GM12874 (cell line): ENCODE measurements around the gene ABO.

ENCODE experiments used
- TF ChIP-seq, protein P1 (sequence below): IDR thresholded peaks from 2 replicates; pipeline ENCODE4 v1.5.1; 2011; ENCODE audit warnings: low read depth, mild to moderate bottlenecking, control low read depth, low read length, moderate library complexity; ENCODE audit not compliant: insufficient read depth

ABO gene

GRCh38 chr9:133284362-133284761, 9.4 kb upstream of the ABO start:
- TF ChIP-seq, protein P1, sequence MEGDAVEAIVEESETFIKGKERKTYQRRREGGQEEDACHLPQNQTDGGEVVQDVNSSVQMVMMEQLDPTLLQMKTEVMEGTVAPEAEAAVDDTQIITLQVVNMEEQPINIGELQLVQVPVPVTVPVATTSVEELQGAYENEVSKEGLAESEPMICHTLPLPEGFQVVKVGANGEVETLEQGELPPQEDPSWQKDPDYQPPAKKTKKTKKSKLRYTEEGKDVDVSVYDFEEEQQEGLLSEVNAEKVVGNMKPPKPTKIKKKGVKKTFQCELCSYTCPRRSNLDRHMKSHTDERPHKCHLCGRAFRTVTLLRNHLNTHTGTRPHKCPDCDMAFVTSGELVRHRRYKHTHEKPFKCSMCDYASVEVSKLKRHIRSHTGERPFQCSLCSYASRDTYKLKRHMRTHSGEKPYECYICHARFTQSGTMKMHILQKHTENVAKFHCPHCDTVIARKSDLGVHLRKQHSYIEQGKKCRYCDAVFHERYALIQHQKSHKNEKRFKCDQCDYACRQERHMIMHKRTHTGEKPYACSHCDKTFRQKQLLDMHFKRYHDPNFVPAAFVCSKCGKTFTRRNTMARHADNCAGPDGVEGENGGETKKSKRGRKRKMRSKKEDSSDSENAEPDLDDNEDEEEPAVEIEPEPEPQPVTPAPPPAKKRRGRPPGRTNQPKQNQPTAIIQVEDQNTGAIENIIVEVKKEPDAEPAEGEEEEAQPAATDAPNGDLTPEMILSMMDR, result no peak

- TF ChIP-seq, protein P1, result no peak
Measured at GRCh38 chr9:133282464-133283238, 7.7 kb upstream of the ABO start.

DNA sequence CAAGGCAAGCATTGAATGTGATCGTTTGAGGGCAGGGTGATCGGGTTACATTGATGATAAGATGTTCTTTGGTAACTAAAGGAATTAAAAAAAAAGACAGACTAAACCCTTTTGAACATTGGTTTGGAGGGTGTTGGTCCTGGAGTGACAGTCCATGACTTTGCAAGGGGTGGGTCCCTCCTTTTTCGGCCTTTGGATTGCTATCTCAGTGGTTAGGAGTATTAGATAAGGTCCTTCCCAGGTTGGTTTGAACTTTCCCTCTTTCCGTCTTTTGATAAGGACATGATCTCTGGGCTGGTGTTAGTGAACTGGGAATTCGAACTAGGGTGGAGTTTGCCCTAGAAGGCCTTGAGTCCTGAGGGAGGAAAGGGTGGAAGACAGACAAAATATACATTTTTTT, 5.4 kb upstream of the ABO start:
- TF ChIP-seq, protein P1, result no peak

DNA sequence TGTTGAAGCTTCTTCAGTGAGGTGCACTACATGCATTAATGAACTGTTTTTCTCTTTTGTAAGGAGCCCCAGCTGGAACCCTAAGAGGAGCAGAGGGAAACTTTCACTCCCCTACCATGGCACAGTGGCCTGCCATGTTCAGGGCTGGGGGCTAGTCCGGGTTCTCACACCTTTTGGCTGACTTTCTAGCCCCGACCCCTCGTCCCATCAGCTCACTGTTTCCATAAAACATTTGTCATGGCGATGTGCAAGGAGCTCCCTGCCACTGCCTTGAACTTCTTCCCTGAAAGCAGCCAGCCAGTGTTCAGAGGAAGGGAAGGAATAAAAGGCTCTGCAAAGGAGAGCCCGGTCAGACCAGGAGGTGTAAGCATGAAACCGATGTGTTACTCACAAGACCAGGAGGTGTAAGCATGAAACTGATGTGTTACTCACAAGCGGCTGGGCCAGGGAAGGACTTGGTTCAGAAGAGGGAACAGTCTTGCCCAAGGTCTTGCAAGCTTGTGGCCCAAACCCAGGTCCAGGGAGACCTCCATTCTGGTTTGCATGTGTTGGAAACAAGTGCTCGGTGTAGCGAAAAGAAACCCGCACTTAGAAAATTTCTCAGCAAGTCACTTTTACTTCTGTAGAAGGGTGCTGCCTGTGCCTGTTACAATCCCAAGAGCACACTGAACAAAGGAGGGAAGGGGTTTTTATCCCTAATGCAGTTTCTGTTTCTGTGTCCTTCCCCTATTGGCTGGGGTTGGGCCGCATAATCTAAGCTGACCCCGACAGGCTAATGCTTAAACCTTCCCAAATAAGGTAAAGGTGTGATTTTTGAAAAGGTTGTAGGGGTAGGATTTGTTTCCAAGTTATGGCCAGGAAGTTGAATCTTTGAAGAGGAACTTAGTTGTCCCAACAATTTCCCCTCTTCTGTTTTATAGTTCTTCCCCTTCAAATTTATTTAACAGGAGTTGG, 3.4 kb upstream of the ABO start:
- TF ChIP-seq, protein P1, result no peak

DNA sequence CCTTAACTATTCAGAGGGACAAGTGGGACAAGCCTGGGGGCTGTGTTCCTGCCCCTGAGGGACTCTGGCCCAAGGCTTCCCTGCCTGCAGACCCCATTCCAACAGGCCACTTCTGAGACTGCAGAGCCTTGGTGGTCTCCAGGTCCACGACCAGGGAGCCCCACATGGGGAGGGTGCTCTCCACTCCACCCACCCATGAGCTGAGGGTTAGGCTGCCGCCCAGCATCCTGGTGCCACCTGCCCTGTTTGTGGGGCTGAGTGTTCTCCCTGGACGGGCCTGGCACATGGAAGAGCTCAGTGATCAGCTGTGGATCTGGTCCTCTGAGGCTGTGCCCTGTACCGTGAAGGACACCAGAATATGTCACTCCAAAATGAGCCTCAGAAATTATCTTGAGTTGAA, 2.5 kb upstream of the ABO start:
- TF ChIP-seq, protein P1, result no peak

- TF ChIP-seq, protein P1, result no peak
Measured at GRCh38 chr9:133276923-133277322, 1.9 kb upstream of the ABO start.

GRCh38 chr9:133276001-133276884, 1.2 kb upstream of the ABO start:
- TF ChIP-seq, protein P1, result no peak
